Measurements from ENCODE around the gene P3H3. TPM values are rescaled to one million over a fixed set of nuclear protein-coding genes. Genes with fewer than 3 reads are reported as not detected.

P3H3 gene
- total RNA-seq, 1 donor from 2014 or later = 19.8 TPM

- Histone ChIP-seq H3K9ac (ENCODE audit: low read depth in 1 of 3, low read length in 3 of 3) (no peak overlapping the region), H3K4me3 (ENCODE audit: low read length in 3 of 3) (no peak overlapping the region), H3K36me3 (ENCODE audit: control insufficient read depth in 3 of 3, insufficient read depth in 3 of 3, low read length in 3 of 3) (no peaks in the 10 kb centered on the region), H3K9me3 (ENCODE audit: control insufficient read depth in 3 of 3, low read length in 3 of 3) (no peaks in the 10 kb centered on the region), H3K27ac (ENCODE audit: low read depth, low read length) (no peak overlapping the region), H3K4me1 (ENCODE audit: control insufficient read depth in 3 of 3, insufficient read depth in 3 of 3, low read length in 3 of 3) (peaks cover 0 to 3% (median 0%) of the 10 kb centered on the region in 3 donors), H3K27me3 (ENCODE audit: control insufficient read depth in 3 of 3, insufficient read depth in 3 of 3, low read length in 3 of 3) (no peaks in the 10 kb centered on the region)
Measured at GRCh38 chr12:6786416-6787094, 41.7 kb upstream of the P3H3 start.

GRCh38 chr12:6787309-6787708 is 40.9 kb upstream of the P3H3 start:
- Histone ChIP-seq H3K4me1 (ENCODE audit: control insufficient read depth in 3 of 3, insufficient read depth in 3 of 3, low read length in 3 of 3) (peaks cover 0 to 3% (median 0%) of the 10 kb centered on the region in 3 donors), H3K9me3 (ENCODE audit: control insufficient read depth in 3 of 3, low read length in 3 of 3) (no peaks in the 10 kb centered on the region), H3K27me3 (ENCODE audit: control insufficient read depth in 3 of 3, insufficient read depth in 3 of 3, low read length in 3 of 3) (no peaks in the 10 kb centered on the region), H3K36me3 (ENCODE audit: control insufficient read depth in 3 of 3, insufficient read depth in 3 of 3, low read length in 3 of 3) (no peaks in the 10 kb centered on the region), H3K27ac (ENCODE audit: low read depth, low read length) (no peak overlapping the region), H3K9ac (ENCODE audit: low read depth in 1 of 3, low read length in 3 of 3) (no peak overlapping the region), H3K4me3 (ENCODE audit: low read length in 3 of 3) (no peak overlapping the region)

- Histone ChIP-seq H3K27ac (ENCODE audit: low read depth, low read length) (peak within 1 kb of the TSS; percentile 68), H3K4me3 (ENCODE audit: low read length in 3 of 3) (peak within 1 kb of the TSS; percentile 11 to 54 (median 13)), H3K9ac (ENCODE audit: low read depth in 1 of 3, low read length in 3 of 3) (no peak within 1 kb of the TSS), H3K9me3 (ENCODE audit: control insufficient read depth in 3 of 3, low read length in 3 of 3) (no peaks in the 10 kb centered on the region), H3K36me3 (ENCODE audit: control insufficient read depth in 3 of 3, insufficient read depth in 3 of 3, low read length in 3 of 3) (no peaks in the 10 kb centered on the region), H3K4me1 (ENCODE audit: control insufficient read depth in 3 of 3, insufficient read depth in 3 of 3, low read length in 3 of 3) (peaks cover 0 to 3% (median 2%) of the 10 kb centered on the region in 3 donors), H3K27me3 (ENCODE audit: control insufficient read depth in 3 of 3, insufficient read depth in 3 of 3, low read length in 3 of 3) (peaks cover 0 to 5% (median 3%) of the 10 kb centered on the region in 3 donors)
Measured at GRCh38 chr12:6788972-6789924, 39.0 kb upstream of the P3H3 start, which contains the start of gene CD4. Gene CD4, plus strand, starts transcription at chr12:6789528. Its CDS starts 10,611 bp downstream, at chr12:6800139.

GRCh38 chr12:6790496-6791150 is 37.6 kb upstream of the P3H3 start:
- H3K4me3 ChIP-seq (ENCODE audit: low read length in 3 of 3) = peak overlapping the region in 1 of 3 donors; percentile 54
- H3K9ac ChIP-seq (ENCODE audit: low read depth in 1 of 3, low read length in 3 of 3) = no peak overlapping the region
- H3K9me3 ChIP-seq (ENCODE audit: control insufficient read depth in 3 of 3, low read length in 3 of 3) = no peaks in the 10 kb centered on the region
- no peak overlapping the region for H3K27ac ChIP-seq (ENCODE audit: low read depth, low read length)
- no peaks in the 10 kb centered on the region for H3K36me3 ChIP-seq (ENCODE audit: control insufficient read depth in 3 of 3, insufficient read depth in 3 of 3, low read length in 3 of 3)
- H3K4me1 ChIP-seq (ENCODE audit: control insufficient read depth in 3 of 3, insufficient read depth in 3 of 3, low read length in 3 of 3) = peaks cover 0 to 3% (median 2%) of the 10 kb centered on the region in 3 donors
- H3K27me3 ChIP-seq (ENCODE audit: control insufficient read depth in 3 of 3, insufficient read depth in 3 of 3, low read length in 3 of 3) = peaks cover 0 to 7% (median 3%) of the 10 kb centered on the region in 3 donors

- Histone ChIP-seq H3K36me3 (ENCODE audit: control insufficient read depth in 3 of 3, insufficient read depth in 3 of 3, low read length in 3 of 3) (no peaks in the 10 kb centered on the region), H3K4me1 (ENCODE audit: control insufficient read depth in 3 of 3, insufficient read depth in 3 of 3, low read length in 3 of 3) (peaks cover 0 to 3% (median 2%) of the 10 kb centered on the region in 3 donors), H3K27me3 (ENCODE audit: control insufficient read depth in 3 of 3, insufficient read depth in 3 of 3, low read length in 3 of 3) (peaks cover 3 to 9% (median 6%) of the 10 kb centered on the region in 3 donors), H3K4me3 (ENCODE audit: low read length in 3 of 3) (no peak overlapping the region), H3K9me3 (ENCODE audit: control insufficient read depth in 3 of 3, low read length in 3 of 3) (no peaks in the 10 kb centered on the region), H3K9ac (ENCODE audit: low read depth in 1 of 3, low read length in 3 of 3) (no peak overlapping the region), H3K27ac (ENCODE audit: low read depth, low read length) (peak overlapping the region; percentile 36)
Measured at GRCh38 chr12:6791931-6792520, 36.2 kb upstream of the P3H3 start.

- H3K27ac ChIP-seq (ENCODE audit: low read depth, low read length) = peak overlapping the region; percentile 36
- no peak overlapping the region for H3K9ac ChIP-seq (ENCODE audit: low read depth in 1 of 3, low read length in 3 of 3)
- peaks cover 0 to 3% (median 2%) of the 10 kb centered on the region in 3 donors for H3K4me1 ChIP-seq (ENCODE audit: control insufficient read depth in 3 of 3, insufficient read depth in 3 of 3, low read length in 3 of 3)
- no peaks in the 10 kb centered on the region for H3K9me3 ChIP-seq (ENCODE audit: control insufficient read depth in 3 of 3, low read length in 3 of 3)
- H3K4me3 ChIP-seq (ENCODE audit: low read length in 3 of 3) = no peak overlapping the region
- H3K27me3 ChIP-seq (ENCODE audit: control insufficient read depth in 3 of 3, insufficient read depth in 3 of 3, low read length in 3 of 3) = peaks cover 3 to 9% (median 6%) of the 10 kb centered on the region in 3 donors
- no peaks in the 10 kb centered on the region for H3K36me3 ChIP-seq (ENCODE audit: control insufficient read depth in 3 of 3, insufficient read depth in 3 of 3, low read length in 3 of 3)
Measured at GRCh38 chr12:6792522-6793201, 35.5 kb upstream of the P3H3 start.

GRCh38 chr12:6795088-6795487 is 33.1 kb upstream of the P3H3 start:
- H3K27ac ChIP-seq (ENCODE audit: low read depth, low read length) = no peak overlapping the region

GRCh38 chr12:6796576-6796975 is 31.6 kb upstream of the P3H3 start:
- peaks cover 0 to 2% (median 0%) of the 10 kb centered on the region in 3 donors for H3K4me1 ChIP-seq (ENCODE audit: control insufficient read depth in 3 of 3, insufficient read depth in 3 of 3, low read length in 3 of 3)

More at GRCh38 chr12:6795088-6795487, 33.1 kb upstream of the P3H3 start:
- Histone ChIP-seq H3K9me3 (ENCODE audit: control insufficient read depth in 3 of 3, low read length in 3 of 3) (no peaks in the 10 kb centered on the region), H3K9ac (ENCODE audit: low read depth in 1 of 3, low read length in 3 of 3) (no peak overlapping the region), H3K36me3 (ENCODE audit: control insufficient read depth in 3 of 3, insufficient read depth in 3 of 3, low read length in 3 of 3) (no peaks in the 10 kb centered on the region), H3K4me3 (ENCODE audit: low read length in 3 of 3) (no peak overlapping the region), H3K4me1 (ENCODE audit: control insufficient read depth in 3 of 3, insufficient read depth in 3 of 3, low read length in 3 of 3) (peaks cover 0 to 2% (median 0%) of the 10 kb centered on the region in 3 donors), H3K27me3 (ENCODE audit: control insufficient read depth in 3 of 3, insufficient read depth in 3 of 3, low read length in 3 of 3) (peaks cover 3 to 9% (median 6%) of the 10 kb centered on the region in 3 donors)

GRCh38 chr12:6799147-6799546 is 29.1 kb upstream of the P3H3 start:
- Histone ChIP-seq H3K27ac (ENCODE audit: low read depth, low read length) (no peak overlapping the region), H3K4me1 (ENCODE audit: control insufficient read depth in 3 of 3, insufficient read depth in 3 of 3, low read length in 3 of 3) (no peaks in the 10 kb centered on the region), H3K4me3 (ENCODE audit: low read length in 3 of 3) (no peak overlapping the region), H3K36me3 (ENCODE audit: control insufficient read depth in 3 of 3, insufficient read depth in 3 of 3, low read length in 3 of 3) (no peaks in the 10 kb centered on the region), H3K9ac (ENCODE audit: low read depth in 1 of 3, low read length in 3 of 3) (no peak overlapping the region), H3K9me3 (ENCODE audit: control insufficient read depth in 3 of 3, low read length in 3 of 3) (no peaks in the 10 kb centered on the region), H3K27me3 (ENCODE audit: control insufficient read depth in 3 of 3, insufficient read depth in 3 of 3, low read length in 3 of 3) (peaks cover 0 to 6% (median 5%) of the 10 kb centered on the region in 3 donors)

More at GRCh38 chr12:6796576-6796975, 31.6 kb upstream of the P3H3 start:
- H3K9me3 ChIP-seq (ENCODE audit: control insufficient read depth in 3 of 3, low read length in 3 of 3) = no peaks in the 10 kb centered on the region
- H3K36me3 ChIP-seq (ENCODE audit: control insufficient read depth in 3 of 3, insufficient read depth in 3 of 3, low read length in 3 of 3) = no peaks in the 10 kb centered on the region
- peaks cover 3 to 9% (median 6%) of the 10 kb centered on the region in 3 donors for H3K27me3 ChIP-seq (ENCODE audit: control insufficient read depth in 3 of 3, insufficient read depth in 3 of 3, low read length in 3 of 3)
- H3K27ac ChIP-seq (ENCODE audit: low read depth, low read length) = no peak overlapping the region
- H3K9ac ChIP-seq (ENCODE audit: low read depth in 1 of 3, low read length in 3 of 3) = no peak overlapping the region
- H3K4me3 ChIP-seq (ENCODE audit: low read length in 3 of 3) = no peak overlapping the region
